ENCODE measurements around the gene LPP. TPM values are rescaled to one million over a fixed set of nuclear protein-coding genes. Genes with fewer than 3 reads are reported as not detected.
A peak's percentile ranks its signal among the peaks of the same experiment; 100 is the strongest.

LPP gene
- total and polyA plus RNA-seq, 2 of the 13 experiments (the other 11 are each of a cell fraction or from before 2014, with no cell fraction given): 19.2 to 29.9 TPM

- TF ChIP-seq CENPBD1 (CRISPR knock-in tag; IDR thresholded peaks at IDR 0.05; ENCODE audit: borderline replicate concordance, low read depth): no peak
- TF ChIP-seq PAWR (CRISPR knock-in tag; IDR thresholded peaks at IDR 0.05; ENCODE audit: borderline replicate concordance): no peak
- TF ChIP-seq GATAD2A (CRISPR knock-in tag; IDR thresholded peaks at IDR 0.05): peak; percentile 97
- TF ChIP-seq KLF6 (CRISPR knock-in tag; IDR thresholded peaks at IDR 0.05): 0 out of 2 replicates have a peak, but pooled peaks have one; percentile 18
- no peak for TF ChIP-seq MAFG (CRISPR knock-in tag; IDR thresholded peaks at IDR 0.05)
- no peak for TF ChIP-seq RBFOX2 (IDR thresholded peaks at IDR 0.05; ENCODE audit: low read depth, low read length)
- TF ChIP-seq PRDM10 (CRISPR knock-in tag; IDR thresholded peaks at IDR 0.05; ENCODE audit: low read depth): peak; percentile 72; the same call in 1 of the 2 replicates
- peak; percentile 70; the same call in 1 of the 2 replicates for TF ChIP-seq MIER2 (CRISPR knock-in tag; IDR thresholded peaks at IDR 0.05)
- TF ChIP-seq XBP1 (CRISPR knock-in tag; IDR thresholded peaks at IDR 0.05): no peak
- no peak for TF ChIP-seq RNF2 (conservative IDR thresholded peaks at IDR 0.05; ENCODE audit: low read depth)
- TF ChIP-seq MBD4 (IDR thresholded peaks at IDR 0.05; ENCODE audit: borderline replicate concordance, low read length): peak; percentile 87; the same call in 1 of the 2 replicates
- TF ChIP-seq DRAP1 (CRISPR knock-in tag; IDR thresholded peaks at IDR 0.05): 0 out of 2 replicates have a peak, but pooled peaks have one; percentile 20
- peak; percentile 13; the same call in 1 of the 2 replicates for TF ChIP-seq GABPB1 (CRISPR knock-in tag; IDR thresholded peaks at IDR 0.05)
- no peak for TF ChIP-seq SRY (CRISPR knock-in tag; IDR thresholded peaks at IDR 0.05)
- peak; percentile 92 for TF ChIP-seq PPARG (CRISPR knock-in tag; conservative IDR thresholded peaks at IDR 0.05)
- TF ChIP-seq TFE3 (CRISPR knock-in tag; IDR thresholded peaks at IDR 0.05): peak; percentile 77
- TF ChIP-seq ZNF329 (CRISPR knock-in tag; IDR thresholded peaks at IDR 0.05; ENCODE audit: low read depth): no peak
- peak; percentile 68; the same call in 1 of the 2 replicates for TF ChIP-seq ZBED4 (CRISPR knock-in tag; IDR thresholded peaks at IDR 0.05; ENCODE audit: borderline replicate concordance)
- TF ChIP-seq SRSF4 (IDR thresholded peaks at IDR 0.05; ENCODE audit: low read depth, low read length, poor library complexity, severe bottlenecking): no peak
Measured at GRCh38 chr3:188170461-188171459, 16.8 kb downstream of the LPP start (continued).
